ES-I3 (cell line): ENCODE data around the gene DMRTC2.

Source experiments
- H3K36me3 ChIP-seq: 2 replicates; pipeline ENCODE4 v1.6.1; 2013; ENCODE audit warnings: mild to moderate bottlenecking, low read length, control low read depth, moderate library complexity; ENCODE audit not compliant: insufficient read depth
- H3K4me1 ChIP-seq: 2 replicates; pipeline ENCODE4 v1.6.1; 2013; ENCODE audit warnings: mild to moderate bottlenecking, control low read depth, low read length; ENCODE audit not compliant: insufficient read depth
- H3K9ac ChIP-seq: 2 replicates; pipeline ENCODE4 v1.6.1; 2013; ENCODE audit warnings: low read depth, mild to moderate bottlenecking, low read length, moderate library complexity
- H3K9me3 ChIP-seq: 2 replicates; pipeline ENCODE4 v1.6.1; 2013; ENCODE audit warnings: mild to moderate bottlenecking, low read length, moderate library complexity; ENCODE audit not compliant: control insufficient read depth, insufficient read depth

The DMRTC2 gene

GRCh38 chr19:41898235-41898634 lies 53.4 kb downstream of the DMRTC2 start:
- Histone ChIP-seq H3K36me3 (no peaks in the 10 kb centered on the region; the same call in none of the 2 replicates), H3K4me1 (no peaks in the 10 kb centered on the region; the same call in 1 of the 2 replicates), H3K9ac (no peak overlapping the region), H3K9me3 (no peaks in the 10 kb centered on the region)
